GM12864 (cell line): ENCODE measurements around the gene MACROH2A1.

ENCODE experiments used
- DNase-seq: peaks from one replicate; pipeline ENCODE4 v3.0.0-alpha.2; 2011; ENCODE audit warnings: low read depth
- H3K4me3 ChIP-seq: 2 replicates; pipeline ENCODE4 v1.5.1; 2011; ENCODE audit warnings: mild to moderate bottlenecking, low read depth, low read length, control low read depth
- CTCF ChIP-seq: IDR thresholded peaks from 2 replicates; pipeline ENCODE4 v1.5.1; 2011; ENCODE audit warnings: low read depth, mild to moderate bottlenecking, moderate library complexity, low read length, control low read depth, inconsistent platforms; ENCODE audit errors: missing control alignments

The MACROH2A1 gene

GRCh38 chr5:135444881-135445280, 45.9 kb upstream of the MACROH2A1 start:
- TF ChIP-seq CTCF: no peak
- no peak overlapping the region for H3K4me3 ChIP-seq
- no peak for DNase-seq

DNA sequence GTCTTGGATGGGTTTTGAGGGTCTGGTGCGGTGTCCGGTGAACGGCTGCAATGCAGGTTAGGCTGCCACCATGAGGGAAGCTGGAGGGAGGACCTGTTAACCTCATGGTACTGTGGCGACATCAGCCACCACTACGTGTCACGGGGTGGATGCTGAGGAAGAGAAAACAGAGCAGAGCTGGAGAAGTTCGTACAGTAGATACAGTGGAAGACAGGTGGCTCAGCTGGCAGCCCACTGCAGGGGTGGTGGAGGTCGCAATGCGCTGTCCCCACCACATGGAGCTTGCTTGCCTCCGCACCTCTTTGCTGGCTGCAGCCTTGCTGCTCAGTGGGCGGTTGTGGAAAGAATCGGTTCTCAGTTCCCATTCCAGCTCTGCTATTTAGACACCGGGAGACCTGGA, 45.3 kb upstream of the MACROH2A1 start:
- DNase-seq: no peak
- TF ChIP-seq CTCF: no peak
- H3K4me3 ChIP-seq: no peak overlapping the region

DNA sequence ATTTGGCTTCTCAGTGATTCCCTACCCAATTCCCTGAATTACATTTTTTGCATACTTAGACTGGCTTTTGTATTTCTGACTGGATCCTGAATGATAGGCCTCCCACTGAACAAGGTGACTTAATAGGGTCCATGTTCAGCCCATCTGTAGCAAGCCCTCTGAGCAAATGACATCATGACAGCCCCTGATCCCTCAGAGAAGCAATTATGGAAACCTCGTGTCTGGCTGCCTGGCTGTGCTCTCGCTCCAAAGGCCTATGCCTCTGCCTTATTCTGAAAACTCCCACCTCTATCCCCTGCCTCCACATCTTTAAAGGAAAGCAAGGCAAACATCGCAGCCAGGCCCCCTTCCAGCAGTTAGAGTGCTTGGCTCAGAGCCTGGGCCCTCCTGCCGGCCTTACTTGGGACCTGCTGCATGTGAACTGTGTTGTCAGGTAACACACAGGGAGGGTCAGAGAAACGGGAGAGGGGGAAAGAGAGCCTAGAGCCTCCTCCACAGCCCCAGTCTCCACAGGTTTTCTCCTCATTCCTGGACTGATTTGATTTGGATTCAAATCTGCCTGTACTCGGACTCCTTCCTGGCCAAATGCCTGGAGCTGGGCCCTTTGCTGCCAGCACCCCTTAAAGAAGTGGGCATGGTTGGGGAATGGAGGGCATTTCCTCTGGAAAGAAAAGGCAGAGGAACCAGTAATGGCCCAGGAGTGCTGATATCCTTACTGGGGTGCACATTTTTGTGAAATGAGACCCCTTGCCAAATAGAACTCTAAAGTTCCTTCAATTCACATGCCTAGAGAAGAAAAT, 44.3 kb upstream of the MACROH2A1 start:
- H3K4me3 ChIP-seq: no peak overlapping the region
- DNase-seq: no peak
- no peak for TF ChIP-seq CTCF

DNA sequence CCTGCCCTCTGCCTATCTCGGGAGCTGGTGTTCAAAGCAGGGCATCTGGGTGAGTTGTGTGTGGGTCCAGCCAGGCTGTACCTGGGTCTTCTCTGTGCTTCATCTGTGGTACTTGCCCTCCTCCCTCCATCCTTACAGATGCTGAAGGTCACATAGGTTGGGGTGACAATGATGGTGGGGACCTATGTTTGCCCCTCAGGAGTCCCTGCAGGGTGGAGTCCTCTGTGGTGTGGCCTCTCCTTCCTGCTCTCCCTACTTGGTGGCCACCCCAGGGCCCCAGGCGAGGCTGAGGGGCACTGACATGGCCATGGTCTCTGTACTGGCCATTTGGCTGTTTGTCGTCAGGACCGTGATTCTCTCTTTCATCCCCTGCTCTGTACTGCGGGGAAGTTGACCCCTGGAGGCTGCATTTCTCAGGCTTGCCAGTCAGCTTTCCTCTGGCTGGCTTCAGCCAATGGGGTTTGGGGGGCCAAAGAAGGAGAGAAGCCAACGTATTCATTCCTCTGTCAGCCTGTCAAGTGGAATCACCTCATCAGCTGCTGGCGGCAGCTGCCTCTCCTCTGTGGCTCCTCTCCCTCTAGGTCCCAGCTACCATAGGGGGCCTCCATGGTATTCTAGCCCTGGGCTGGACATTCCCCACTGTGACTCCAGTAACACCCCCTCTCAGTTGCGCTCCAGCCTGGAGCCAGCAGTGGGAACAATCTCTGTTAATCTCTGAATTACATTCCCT, 43.6 kb upstream of the MACROH2A1 start:
- H3K4me3 ChIP-seq: no peak overlapping the region
- TF ChIP-seq CTCF: no peak
- no peak for DNase-seq

DNA sequence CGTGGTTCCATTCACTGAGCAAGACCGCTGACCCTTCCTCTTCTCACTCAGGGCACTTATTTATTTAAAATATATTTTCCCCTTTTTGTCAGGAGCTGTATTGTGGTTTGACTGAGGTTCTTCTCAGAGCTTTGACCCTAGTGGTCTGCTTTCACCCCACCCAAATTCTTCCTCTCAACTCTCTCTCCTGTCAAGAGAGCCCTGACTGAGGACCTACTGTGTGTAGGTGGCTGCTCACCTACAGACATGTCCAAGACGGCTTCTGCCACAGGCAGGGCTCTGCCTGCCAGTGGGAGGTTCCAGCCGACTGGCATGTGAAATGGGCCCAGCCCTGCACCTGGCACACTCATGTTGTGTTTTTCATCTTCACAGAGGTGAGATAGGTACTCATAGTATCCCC, 42.9 kb upstream of the MACROH2A1 start:
- no peak for TF ChIP-seq CTCF
- DNase-seq: no peak
- H3K4me3 ChIP-seq: no peak overlapping the region

- no peak overlapping the region for H3K4me3 ChIP-seq
- TF ChIP-seq CTCF: no peak
- DNase-seq: no peak
Measured at GRCh38 chr5:135441350-135441831, 42.4 kb upstream of the MACROH2A1 start.

- no peak for DNase-seq
- no peak for TF ChIP-seq CTCF
- H3K4me3 ChIP-seq: no peak overlapping the region
Measured at GRCh38 chr5:135440916-135441315, 41.9 kb upstream of the MACROH2A1 start.
